Caco-2 (cell line): ENCODE measurements around the gene HEATR5A. TPM values are rescaled to one million over a fixed set of nuclear protein-coding genes. Genes with fewer than 3 reads are reported as not detected.
"Not testable (repeated sequence)": the region's sequence is repeated elsewhere in the genome, so short reads cannot be mapped to it uniquely, and the experiment has no call there.

Experiments
- BruUV-seq: library from RNA; stranded (reverse); fragments of 400-500 nt; replicated peaks from 2 replicates; lab custom pipeline; 2021; lab: Mats Ljungman, UMichigan
- CTCF ChIA-PET: fragments of 300-600 bp; sonication (Branson Sonifier 250); formaldehyde crosslinking; loops from one replicate; lab custom pipeline; 2022; ENCODE audit warnings: antibody characterized with exemption; lab: Charles Lee
- POLR2A ChIA-PET: fragments of 300-600 bp; sonication (Branson Sonifier 250); formaldehyde crosslinking; loops from one replicate; lab custom pipeline; 2022; ENCODE audit warnings: antibody characterized with exemption; lab: Charles Lee
- DNase-seq, 2 experiments: peaks; one replicate each; pipeline versions ENCODE4 v3.0.0 to v3.0.0-alpha.2; 2020 to 2022
- H3K27me3 ChIP-seq: replicated peaks from 2 replicates; pipeline ENCODE4 v1.6.0; 2011; ENCODE audit warnings: low read length; ENCODE audit not compliant: control insufficient read depth, insufficient read depth
- H3K36me3 ChIP-seq: 2 replicates; pipeline ENCODE4 v1.5.1; 2011; ENCODE audit warnings: low read length; ENCODE audit not compliant: control insufficient read depth, insufficient read depth
- H3K4me1 ChIP-seq: fragments of 250-450 bp; sonication (Bioruptor Pico); 2 replicates; pipeline ENCODE4 v1.5.1; 2020; ENCODE audit warnings: mild to moderate bottlenecking
- H3K4me3 ChIP-seq: 2 replicates; pipeline ENCODE4 v1.5.1; 2011; ENCODE audit warnings: low read depth, mild to moderate bottlenecking, control low read depth, low read length
- H3K9me3 ChIP-seq: fragments of 250-450 bp; sonication (Bioruptor Pico); 2 replicates; pipeline ENCODE4 v1.5.1; 2020; ENCODE audit warnings: mild to moderate bottlenecking, moderate library complexity
- H3K27ac Mint-ChIP-seq: one replicate; pipeline ENCODE4 v1.8.0; 2022; ENCODE audit warnings: mixed read lengths; ENCODE audit not compliant: unreplicated experiment
- H3K27me3 Mint-ChIP-seq: one replicate; pipeline ENCODE4 v1.8.0; 2022; ENCODE audit warnings: mixed read lengths; ENCODE audit not compliant: insufficient read depth, unreplicated experiment
- H3K36me3 Mint-ChIP-seq: one replicate; pipeline ENCODE4 v1.8.0; 2022; ENCODE audit warnings: mild to moderate bottlenecking, mixed read lengths; ENCODE audit not compliant: insufficient read depth, unreplicated experiment
- H3K4me1 Mint-ChIP-seq: one replicate; pipeline ENCODE4 v1.8.0; 2022; ENCODE audit warnings: low read depth, mixed read lengths; ENCODE audit not compliant: unreplicated experiment
- H3K4me3 Mint-ChIP-seq: one replicate; pipeline ENCODE4 v1.8.0; 2022; ENCODE audit warnings: mild to moderate bottlenecking, moderate library complexity, mixed read lengths; ENCODE audit not compliant: unreplicated experiment
- H3K9me3 Mint-ChIP-seq: one replicate; pipeline ENCODE4 v1.8.0; 2022; ENCODE audit warnings: mixed read lengths; ENCODE audit not compliant: unreplicated experiment
- CTCF ChIP-seq, 2 experiments: fragments of 200-600 bp in 1 of 2; IDR thresholded peaks; 1 replicate in 1 of 2; 2 replicates in 1 of 2; pipeline versions ENCODE4 v1.5.1 to v1.8.0; 2011 to 2022; ENCODE audit warnings: antibody characterized with exemption in 1 of 2, control low read depth in 1 of 2, inconsistent platforms in 1 of 2, low read depth in 1 of 2, low read length in 1 of 2, mild to moderate bottlenecking in 1 of 2, moderate library complexity in 1 of 2; ENCODE audit not compliant: insufficient read depth in 1 of 2, severe bottlenecking in 1 of 2, unreplicated experiment in 1 of 2
- intact Hi-C: fragments of 100-400 bp; cut with micrococcal nuclease; formaldehyde crosslinking; loops from one replicate; pipeline ENCODE4 v1.10.0; 2022; ENCODE audit not compliant: unreplicated experiment
- total RNA-seq: library from RNA; stranded (reverse); gene quantifications from 2 replicates; pipeline ENCODE4 v1.2.3, GENCODE V29; 2022

The HEATR5A gene
- total RNA-seq, 1 experiment from 2014 or later: 55.6 TPM

- POLR2A ChIA-PET: no interaction called here
- no peak overlapping the region for H3K27ac Mint-ChIP-seq
These were observed 100.6 kb downstream of the HEATR5A start for GRCh38 chr14:31319701-31320100.

GRCh38 chr14:31312934-31313333 is 107.4 kb downstream of the HEATR5A start:
- no peaks in the 10 kb centered on the region for H3K27me3 Mint-ChIP-seq
- peaks cover 24% of the 10 kb centered on the region for H3K36me3 Mint-ChIP-seq
- Histone ChIP-seq H3K9me3 (no peaks in the 10 kb centered on the region), H3K4me3 (no peak overlapping the region), H3K36me3 (no peaks in the 10 kb centered on the region), H3K27me3 (no peaks in the 10 kb centered on the region), H3K4me1 (no peaks in the 10 kb centered on the region)
- H3K4me1 Mint-ChIP-seq: no peaks in the 10 kb centered on the region
- H3K4me3 Mint-ChIP-seq: no peak overlapping the region
- no peak overlapping the region for H3K27ac Mint-ChIP-seq
- ChIA-PET CTCF (no interaction called here), POLR2A (no interaction called here)
- no peaks in the 10 kb centered on the region for H3K9me3 Mint-ChIP-seq
- BruUV-seq: no TSS peak
- TF ChIP-seq CTCF (IDR thresholded peaks at IDR 0.05; ENCODE audit: insufficient read depth in 1 of 2, low read depth in 1 of 2, low read length in 1 of 2, severe bottlenecking in 1 of 2, unreplicated experiment in 1 of 2): no peak
- no peak for DNase-seq
- intact Hi-C loops: no loop called here

More at GRCh38 chr14:31319701-31320100, 100.6 kb downstream of the HEATR5A start:
- Mint-ChIP-seq H3K4me3 (no peak overlapping the region), H3K36me3 (peaks cover 5% of the 10 kb centered on the region), H3K9me3 (no peaks in the 10 kb centered on the region), H3K4me1 (no peaks in the 10 kb centered on the region), H3K27me3 (no peaks in the 10 kb centered on the region)
- Histone ChIP-seq H3K4me1 (no peaks in the 10 kb centered on the region), H3K27me3 (no peaks in the 10 kb centered on the region), H3K4me3 (no peak overlapping the region), H3K9me3 (no peaks in the 10 kb centered on the region), H3K36me3 (no peaks in the 10 kb centered on the region)
- CTCF ChIA-PET: no interaction called here
- no peak for TF ChIP-seq CTCF (IDR thresholded peaks at IDR 0.05; ENCODE audit: insufficient read depth in 1 of 2, low read depth in 1 of 2, low read length in 1 of 2, severe bottlenecking in 1 of 2, unreplicated experiment in 1 of 2)
- intact Hi-C loops: no loop called here
- DNase-seq: no peak
- no TSS peak for BruUV-seq

GRCh38 chr14:31312370-31312769 is 108.0 kb downstream of the HEATR5A start:
- H3K36me3 ChIP-seq, H3K27me3 ChIP-seq, H3K9me3 Mint-ChIP-seq, H3K4me3 Mint-ChIP-seq, H3K4me1 Mint-ChIP-seq, POLR2A ChIA-PET, H3K27ac Mint-ChIP-seq, DNase-seq, intact Hi-C loops, H3K9me3 ChIP-seq, H3K4me1 ChIP-seq, H3K4me3 ChIP-seq, H3K27me3 Mint-ChIP-seq, BruUV-seq, CTCF ChIA-PET: not testable (repeated sequence)
- peaks cover 24% of the 10 kb centered on the region for H3K36me3 Mint-ChIP-seq

GRCh38 chr14:31307618-31308017 is 112.7 kb downstream of the HEATR5A start:
- peaks cover 21% of the 10 kb centered on the region for H3K36me3 Mint-ChIP-seq
- H3K4me3 Mint-ChIP-seq: no peak overlapping the region
- CTCF ChIA-PET: no interaction called here
- no peaks in the 10 kb centered on the region for H3K9me3 ChIP-seq
- POLR2A ChIA-PET: interaction anchor here (0.6 kb wide), 1 partner anchor 9 kb away, joined by 5 read pairs; no protein-coding TSS in a partner anchor
- intact Hi-C loops: loop anchor here (5.0 kb wide), 1 partner anchor 100 kb away; the partner anchor contains the start of gene HECTD1
- H3K27me3 Mint-ChIP-seq: no peaks in the 10 kb centered on the region
- BruUV-seq: no TSS peak
- H3K9me3 Mint-ChIP-seq: no peaks in the 10 kb centered on the region
- no peak for DNase-seq
- no peaks in the 10 kb centered on the region for H3K36me3 ChIP-seq
- H3K4me3 ChIP-seq: no peak overlapping the region
- H3K27me3 ChIP-seq: no peaks in the 10 kb centered on the region
- H3K4me1 ChIP-seq: no peaks in the 10 kb centered on the region
- no peak for TF ChIP-seq CTCF (IDR thresholded peaks at IDR 0.05; ENCODE audit: insufficient read depth in 1 of 2, low read depth in 1 of 2, low read length in 1 of 2, severe bottlenecking in 1 of 2, unreplicated experiment in 1 of 2)
- H3K27ac Mint-ChIP-seq: no peak overlapping the region
- H3K4me1 Mint-ChIP-seq: no peaks in the 10 kb centered on the region
